NT2/D1 (cell line): ENCODE measurements around the gene FBL.

ENCODE experiments used
- YY1 ChIP-seq: IDR thresholded peaks from 2 replicates; pipeline ENCODE4 v1.6.1; 2011; ENCODE audit not compliant: insufficient read length, insufficient read depth
- ZNF274 ChIP-seq: IDR thresholded peaks from 2 replicates; pipeline ENCODE4 v1.6.1; 2011; ENCODE audit warnings: mild to moderate bottlenecking, low read depth, low read length

- TF ChIP-seq YY1 (no peak), ZNF274 (no peak)
These were observed at the start of gene FBL for GRCh38 chr19:39845933-39846677.
